ENCODE results near the gene UGT1A9. TPM values are rescaled to one million over a fixed set of nuclear protein-coding genes. Genes with fewer than 3 reads are reported as not detected.
"Not testable (repeated sequence)": the region's sequence is repeated elsewhere in the genome, so short reads cannot be mapped to it uniquely, and the experiment has no call there.

Gene UGT1A9
- not detected for total RNA-seq
- long read RNA-seq, result 0 reads

DNA sequence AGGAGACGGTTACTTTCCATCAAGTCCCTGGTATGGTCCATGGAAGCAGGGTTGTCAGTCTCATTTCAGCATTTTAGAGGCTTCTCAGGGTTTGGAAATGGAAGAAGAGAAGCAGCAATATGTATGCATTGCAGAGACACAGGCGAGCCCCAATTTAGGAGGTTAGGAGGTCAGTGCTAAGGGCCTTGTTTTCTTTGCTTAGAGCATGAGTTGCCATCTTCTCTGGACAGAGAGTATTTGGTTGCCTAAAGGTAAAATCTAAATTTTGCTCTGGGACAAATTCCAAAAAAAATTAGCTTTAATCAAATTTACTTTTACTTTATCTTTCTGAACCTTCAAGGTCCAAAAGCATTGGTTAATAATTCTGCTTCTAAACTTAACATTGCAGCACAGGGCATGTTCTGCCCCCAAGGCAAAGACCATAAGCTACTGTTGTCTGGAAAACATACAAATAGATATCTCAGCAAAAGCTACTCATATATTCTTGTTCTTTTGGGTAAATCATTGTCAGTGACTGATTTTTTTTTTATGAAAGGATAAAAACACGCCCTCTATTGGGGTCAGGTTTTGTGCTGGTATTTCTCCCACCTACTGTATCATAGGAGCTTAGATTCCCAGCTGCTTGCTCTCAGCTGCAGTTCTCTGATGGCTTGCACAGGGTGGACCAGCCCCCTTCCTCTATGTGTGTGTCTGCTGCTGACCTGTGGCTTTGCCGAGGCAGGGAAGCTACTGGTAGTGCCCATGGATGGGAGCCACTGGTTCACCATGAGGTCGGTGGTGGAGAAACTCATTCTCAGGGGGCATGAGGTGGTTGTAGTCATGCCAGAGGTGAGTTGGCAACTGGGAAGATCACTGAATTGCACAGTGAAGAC is at the start of gene UGT1A9:
Gene UGT1A9 (plus strand): TSS at position 609 of the 872 bp plus-strand sequence. CDS start 37 bp downstream, at position 646.
- intact Hi-C loops (cut with micrococcal nuclease), result no loop called here
- DNase-seq (no peak), ATAC-seq (no peak)

DNA sequence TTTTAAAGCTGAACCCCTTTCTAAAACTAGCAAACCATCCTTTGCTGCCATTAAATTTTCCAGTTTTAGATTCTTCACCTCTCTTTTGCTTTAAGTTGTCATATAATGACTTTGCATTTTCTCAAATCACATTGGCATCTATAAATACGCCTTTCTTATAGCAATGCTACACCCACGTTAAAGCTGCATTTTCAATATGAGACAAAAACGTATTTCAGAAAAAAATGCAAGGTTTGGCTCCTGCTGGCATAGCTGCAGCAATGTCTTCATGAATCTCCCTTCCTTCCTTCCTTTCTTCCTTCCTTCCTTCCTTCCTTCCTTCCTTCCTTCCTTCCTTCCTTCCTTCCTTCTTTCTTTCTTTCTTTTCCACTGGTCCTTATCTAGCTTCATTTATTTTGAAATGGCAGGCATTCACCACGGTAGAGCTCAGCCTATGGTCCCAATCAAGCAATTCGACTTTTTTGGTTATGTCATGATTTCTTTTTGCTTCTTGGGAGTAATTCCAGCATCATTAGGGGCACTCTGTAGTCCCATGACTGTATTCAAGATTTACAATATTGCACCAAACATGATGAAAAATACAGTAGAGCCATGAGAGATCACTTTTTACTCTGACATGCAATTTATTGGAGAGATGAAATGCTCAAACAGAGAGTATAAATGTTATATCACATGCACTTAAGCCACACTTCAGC is 44.2 kb upstream of the UGT1A9 start:
- ATAC-seq (no peak), DNase-seq (no peak)
- intact Hi-C loops (cut with micrococcal nuclease), result no loop called here

DNA sequence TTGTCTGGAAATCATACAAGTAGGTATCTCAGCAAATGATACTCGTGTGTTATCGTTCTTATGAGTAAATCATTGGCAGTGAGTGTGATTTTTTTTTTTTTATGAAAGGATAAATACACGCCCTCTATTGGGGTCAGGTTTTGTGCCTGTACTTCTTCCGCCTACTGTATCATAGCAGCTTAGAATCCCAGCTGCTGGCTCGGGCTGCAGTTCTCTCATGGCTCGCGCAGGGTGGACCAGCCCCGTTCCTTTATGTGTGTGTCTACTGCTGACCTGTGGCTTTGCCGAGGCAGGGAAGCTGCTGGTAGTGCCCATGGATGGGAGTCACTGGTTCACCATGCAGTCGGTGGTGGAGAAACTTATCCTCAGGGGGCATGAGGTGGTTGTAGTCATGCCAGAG is 35.4 kb upstream of the UGT1A9 start, which contains the start of gene UGT1A10:
Gene UGT1A10 (plus strand): TSS at position 143 of the 400 bp plus-strand sequence. CDS start 75 bp downstream, at position 218.
- intact Hi-C loops (cut with micrococcal nuclease); ATAC-seq; DNase-seq: not testable (repeated sequence)

DNA sequence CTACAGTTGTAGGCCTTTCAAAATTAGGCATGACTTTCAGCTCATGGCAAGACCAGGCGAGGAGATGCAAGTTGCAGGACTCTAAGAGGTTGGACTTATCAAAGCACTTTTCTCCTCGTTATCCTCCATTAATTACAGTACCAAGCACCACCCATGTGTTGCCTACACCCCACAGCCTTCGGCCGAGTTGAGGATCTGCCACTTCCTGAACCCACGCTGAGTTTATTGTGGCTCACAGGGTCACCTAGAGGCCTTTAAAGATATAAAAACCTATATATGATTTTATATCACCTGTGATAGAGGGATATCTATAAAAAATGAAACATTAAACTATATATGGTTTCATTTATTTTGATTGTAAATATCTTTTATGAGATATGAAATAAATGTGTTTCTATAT is 32.9 kb upstream of the UGT1A9 start:
- intact Hi-C loops (cut with micrococcal nuclease), result no loop called here
- ATAC-seq (no peak), DNase-seq (no peak)

DNA sequence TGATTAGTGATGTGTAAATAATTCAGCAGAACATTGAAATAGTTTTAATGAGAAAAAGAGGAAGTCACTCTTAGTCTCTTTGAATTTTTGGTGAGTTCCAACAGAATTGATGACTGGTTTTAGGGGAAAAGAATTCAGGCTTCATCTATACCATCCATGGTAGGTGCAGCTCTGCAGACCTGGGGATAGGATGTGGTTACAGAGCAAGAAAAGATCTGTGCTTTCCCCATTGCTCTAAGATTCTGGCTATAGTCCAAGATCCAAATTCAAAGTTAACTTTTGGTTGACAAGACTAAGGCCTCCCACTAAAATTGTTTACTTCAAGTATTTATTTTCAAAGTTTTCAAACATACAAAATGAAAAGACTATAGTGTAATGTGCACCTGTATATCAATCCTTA is 31.8 kb upstream of the UGT1A9 start:
- intact Hi-C loops (cut with micrococcal nuclease), result no loop called here
- ATAC-seq (no peak), DNase-seq (no peak)

DNA sequence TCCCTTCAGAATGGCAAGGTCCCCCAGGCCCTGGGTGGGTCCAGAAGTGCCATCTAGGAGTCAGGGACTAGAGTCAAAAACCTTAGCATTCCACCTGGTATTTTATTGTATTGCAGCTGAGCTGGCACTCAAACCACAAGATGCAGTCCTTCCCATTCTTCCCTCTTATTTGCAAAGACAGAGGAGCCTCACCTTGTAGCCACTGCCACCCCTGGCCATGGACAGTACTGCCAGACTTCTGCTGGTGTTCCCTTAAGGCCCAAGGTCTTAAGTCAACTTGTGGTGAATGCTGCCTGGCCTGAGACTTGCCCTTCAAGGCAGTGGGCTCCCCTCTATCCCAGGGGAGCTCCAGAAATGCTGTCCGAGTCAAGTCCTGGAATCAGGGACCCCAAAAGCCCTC is 28.6 kb upstream of the UGT1A9 start:
- no peak for ATAC-seq
- DNase-seq, result no peak
- intact Hi-C loops (cut with micrococcal nuclease), result no loop called here

DNA sequence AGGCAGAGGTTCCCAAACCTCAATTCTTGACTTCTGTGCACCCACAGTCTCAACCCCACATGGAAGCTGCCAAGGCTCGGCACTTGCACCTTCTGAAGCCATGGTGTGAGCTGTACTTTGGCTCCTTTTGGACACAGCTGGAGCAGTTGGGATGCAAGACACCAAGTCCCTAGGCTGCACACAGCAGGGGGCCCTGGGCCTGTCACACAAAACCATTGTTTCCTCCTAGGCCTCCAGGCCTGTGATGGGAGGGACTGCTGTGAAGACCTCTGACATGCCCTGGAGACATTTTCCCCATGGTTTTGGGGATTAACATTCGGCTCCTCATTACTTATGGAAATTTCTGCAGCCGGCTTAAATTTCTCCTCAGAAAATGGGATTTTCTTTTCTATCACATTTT is 25.7 kb upstream of the UGT1A9 start:
- DNase-seq; intact Hi-C loops (cut with micrococcal nuclease): not testable (repeated sequence)

DNA sequence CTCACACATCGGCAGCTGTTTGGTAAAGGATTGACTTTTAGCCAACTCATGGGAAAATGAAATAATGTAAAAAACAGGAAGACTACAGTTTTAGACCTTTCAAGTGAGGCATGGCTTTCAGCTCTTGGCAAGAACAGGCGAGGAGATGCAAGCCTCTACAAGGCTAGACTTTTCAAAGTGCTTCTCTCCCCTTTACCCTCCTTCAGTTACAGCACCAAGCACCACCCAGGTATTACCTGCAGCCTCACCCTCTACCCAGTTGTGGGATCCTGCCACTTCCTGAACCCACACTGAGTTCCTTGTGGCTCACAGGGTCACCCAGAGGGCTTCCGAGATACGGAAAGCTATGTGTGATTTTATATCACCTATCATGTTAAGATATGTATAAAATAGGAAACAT is 20.7 kb upstream of the UGT1A9 start:
- DNase-seq, result no peak
- intact Hi-C loops (cut with micrococcal nuclease), result no loop called here
- no peak for ATAC-seq

More for the DNA sequence above, 25.7 kb upstream of the UGT1A9 start:
- not testable (repeated sequence) for ATAC-seq

DNA sequence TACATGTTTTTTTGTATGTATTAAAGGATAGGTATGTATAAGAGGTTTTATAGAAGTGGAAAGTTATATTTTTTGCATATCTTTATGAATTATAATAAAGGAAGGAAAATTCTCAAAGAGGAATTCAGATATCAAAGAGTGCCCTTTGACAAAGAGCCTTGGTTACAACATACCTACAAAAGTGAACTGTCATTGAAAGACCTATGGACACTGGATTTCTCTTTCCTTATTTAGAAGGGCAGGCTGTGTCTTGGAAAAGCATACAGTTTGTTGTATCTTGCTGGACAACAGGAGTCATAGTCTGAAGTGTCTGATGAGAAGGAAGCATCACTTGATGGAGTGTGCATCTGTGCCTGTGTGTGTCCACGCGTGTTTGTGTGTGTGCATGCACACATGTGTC is 20.3 kb upstream of the UGT1A9 start:
- ATAC-seq (no peak), DNase-seq (no peak)
- intact Hi-C loops (cut with micrococcal nuclease), result no loop called here

DNA sequence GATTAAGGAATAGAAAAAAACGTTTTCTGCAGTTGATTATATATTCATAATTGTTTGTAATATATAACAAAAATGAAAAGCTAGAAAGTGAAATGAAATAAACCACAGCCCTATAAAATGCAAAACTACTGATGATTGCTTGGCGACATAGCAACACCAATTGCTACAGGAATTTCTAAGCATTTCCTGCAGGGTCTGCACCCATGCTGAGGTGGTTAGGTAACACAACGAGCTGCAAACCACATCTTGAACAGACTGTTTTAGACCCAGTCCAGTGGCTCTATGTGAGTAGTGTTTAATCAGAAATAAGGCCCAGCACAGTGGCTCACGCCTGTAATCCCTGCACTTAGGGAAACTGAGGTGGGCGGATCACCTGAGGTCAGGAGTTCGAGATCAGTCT is 17.2 kb upstream of the UGT1A9 start:
- ATAC-seq (no peak), DNase-seq (no peak)
- intact Hi-C loops (cut with micrococcal nuclease), result no loop called here

DNA sequence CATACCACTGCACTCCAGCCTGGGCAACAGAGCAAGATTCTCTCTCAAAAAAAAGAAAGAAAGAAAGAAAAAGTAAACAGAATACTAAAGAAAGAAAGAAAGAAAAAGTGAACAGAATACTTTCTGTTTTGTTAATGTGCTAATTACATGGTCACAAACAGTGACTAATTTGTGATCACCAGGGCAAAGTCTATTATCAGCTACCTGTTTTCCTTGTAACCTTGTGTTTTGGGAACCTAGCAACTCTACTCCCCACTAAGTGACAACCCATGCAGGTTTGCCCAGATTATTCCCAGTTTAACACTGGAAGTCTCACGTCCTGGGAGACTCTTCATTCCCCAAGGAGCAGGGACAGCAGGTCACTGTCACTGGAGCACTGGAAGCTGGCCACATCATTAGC is 16.7 kb upstream of the UGT1A9 start:
- no peak for ATAC-seq
- intact Hi-C loops (cut with micrococcal nuclease), result no loop called here
- no peak for DNase-seq

DNA sequence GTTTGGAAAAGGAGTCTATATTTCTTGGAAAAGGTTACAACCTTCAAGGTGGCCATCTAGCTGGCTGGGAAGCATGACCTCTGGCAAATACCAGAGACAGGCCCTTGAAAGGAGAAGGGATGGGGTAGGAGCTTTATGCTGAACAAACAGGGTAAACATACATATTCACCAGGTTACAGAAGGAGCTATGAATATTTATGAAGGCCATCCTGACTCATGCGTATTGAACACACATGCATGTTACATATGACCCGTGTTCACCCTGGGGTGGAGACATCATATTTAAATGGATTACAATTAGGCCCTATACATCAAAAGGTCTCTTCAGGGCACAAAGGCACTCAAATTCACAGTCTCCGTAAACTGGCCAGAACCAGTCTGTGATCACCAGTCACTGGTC is 15.8 kb upstream of the UGT1A9 start:
- intact Hi-C loops (cut with micrococcal nuclease); ATAC-seq; DNase-seq: not testable (repeated sequence)

DNA sequence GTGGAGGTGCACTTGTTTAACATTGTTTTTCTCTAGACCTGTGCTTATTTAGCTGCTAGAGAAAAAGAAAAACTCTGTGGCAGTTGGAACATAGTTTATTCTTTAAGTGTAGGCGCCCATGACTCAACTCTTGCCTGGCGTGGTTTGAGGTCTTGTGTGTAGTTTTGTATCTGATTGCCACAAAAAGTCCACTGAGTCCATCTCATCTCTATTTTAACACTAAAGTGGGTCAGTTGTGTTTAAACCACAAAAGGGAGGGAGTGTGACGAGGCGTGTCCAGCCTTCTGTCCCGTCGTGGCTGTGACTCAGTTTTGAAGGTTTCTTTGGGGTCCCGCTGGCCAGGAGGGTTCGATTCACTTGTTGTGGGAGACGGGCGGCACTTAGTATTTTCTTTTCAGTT is 15.3 kb upstream of the UGT1A9 start:
- intact Hi-C loops (cut with micrococcal nuclease), result no loop called here
- no peak for DNase-seq
- ATAC-seq, result no peak

DNA sequence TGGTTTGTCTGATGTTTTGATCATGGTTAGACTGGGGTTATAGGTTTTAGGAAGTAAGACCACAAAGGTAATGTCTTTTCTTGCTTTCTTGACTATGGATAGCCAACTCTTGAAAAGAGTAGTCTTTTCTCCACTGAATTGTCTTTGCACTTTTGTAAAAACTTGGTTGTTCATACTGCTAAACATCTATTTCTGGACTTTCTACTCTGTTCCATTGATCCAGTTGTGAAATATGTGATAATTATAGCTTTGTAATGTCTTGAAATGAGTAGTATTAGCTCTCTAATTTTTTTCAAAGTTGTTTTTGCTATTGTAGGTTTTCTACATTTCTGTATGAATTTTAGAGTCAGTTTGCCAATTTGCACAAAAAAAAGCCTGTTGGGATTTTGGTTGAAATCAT is 13.1 kb upstream of the UGT1A9 start:
- ATAC-seq (no peak), DNase-seq (no peak)
- intact Hi-C loops (cut with micrococcal nuclease), result no loop called here

DNA sequence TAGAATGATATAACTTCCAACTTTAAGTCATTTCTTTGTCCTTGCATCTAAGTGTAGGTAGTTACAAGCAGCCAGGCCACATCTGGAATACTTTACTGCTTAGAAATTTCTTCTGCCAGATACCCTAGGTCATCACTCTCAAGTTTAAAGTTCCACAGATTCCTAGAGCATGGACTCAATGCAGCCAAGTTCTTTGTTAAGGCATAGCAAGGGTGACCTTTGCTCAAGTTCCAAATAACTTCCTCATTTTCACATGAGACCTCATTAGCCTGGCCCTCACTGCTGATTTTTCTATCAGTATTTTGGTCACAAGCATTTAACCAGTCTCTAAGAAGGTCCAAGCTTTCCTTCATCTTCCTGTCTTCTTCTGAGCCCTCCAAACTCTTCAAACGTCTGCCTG is 7.8 kb upstream of the UGT1A9 start:
- DNase-seq (no peak), ATAC-seq (no peak)
- intact Hi-C loops (cut with micrococcal nuclease), result no loop called here

DNA sequence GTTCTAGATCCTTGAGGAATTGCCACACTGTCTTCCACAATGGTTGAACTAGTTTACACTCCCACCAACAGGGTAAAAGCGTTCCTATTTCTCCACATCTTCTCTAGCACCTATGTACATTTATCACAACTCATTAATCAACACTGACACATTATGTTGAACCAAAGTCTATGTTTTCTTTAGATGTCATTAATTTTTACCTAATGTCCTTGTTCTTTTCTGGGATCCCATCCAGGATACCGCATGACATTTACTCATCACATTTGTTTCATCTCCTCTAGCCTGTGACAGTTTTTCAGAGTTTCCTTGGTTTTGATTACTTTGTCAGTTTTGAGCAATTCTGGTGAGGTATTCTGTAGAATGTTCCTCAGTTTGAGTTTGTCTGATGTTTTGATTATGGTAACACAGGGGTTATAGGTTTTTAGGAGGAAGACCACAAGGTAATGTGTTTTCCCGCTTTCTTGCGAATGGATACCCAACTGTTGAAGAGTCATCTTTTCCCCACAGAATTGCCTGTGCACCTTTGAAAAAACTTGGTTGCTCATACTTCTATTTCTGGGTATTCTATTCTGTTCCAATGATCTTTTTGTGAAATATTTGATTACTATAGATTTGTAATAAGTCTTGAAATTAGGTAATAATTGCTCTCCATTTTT is 3.0 kb upstream of the UGT1A9 start:
- intact Hi-C loops (cut with micrococcal nuclease), result no loop called here
- no peak for DNase-seq
- ATAC-seq, result no peak

DNA sequence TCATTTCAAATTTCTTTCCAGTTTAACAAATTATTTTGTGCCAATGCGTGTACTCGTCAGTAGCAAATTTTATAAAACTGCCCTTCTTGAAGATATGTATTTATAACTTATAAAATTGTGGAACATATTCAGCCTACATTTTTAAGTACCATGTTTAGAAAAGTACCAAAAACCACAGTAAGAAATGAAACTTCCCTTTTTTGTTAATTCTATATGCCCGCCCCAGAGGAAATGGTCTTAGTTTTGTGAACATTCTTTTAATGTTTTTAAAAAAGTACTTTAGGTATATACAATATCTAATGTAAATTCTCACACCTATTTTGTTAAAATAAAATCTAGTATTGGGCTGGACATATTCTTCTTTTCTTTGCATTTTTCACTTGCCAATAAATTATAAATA is 1.2 kb downstream of the UGT1A9 start:
- intact Hi-C loops (cut with micrococcal nuclease), result no loop called here
- no peak for DNase-seq
- no peak for ATAC-seq

DNA sequence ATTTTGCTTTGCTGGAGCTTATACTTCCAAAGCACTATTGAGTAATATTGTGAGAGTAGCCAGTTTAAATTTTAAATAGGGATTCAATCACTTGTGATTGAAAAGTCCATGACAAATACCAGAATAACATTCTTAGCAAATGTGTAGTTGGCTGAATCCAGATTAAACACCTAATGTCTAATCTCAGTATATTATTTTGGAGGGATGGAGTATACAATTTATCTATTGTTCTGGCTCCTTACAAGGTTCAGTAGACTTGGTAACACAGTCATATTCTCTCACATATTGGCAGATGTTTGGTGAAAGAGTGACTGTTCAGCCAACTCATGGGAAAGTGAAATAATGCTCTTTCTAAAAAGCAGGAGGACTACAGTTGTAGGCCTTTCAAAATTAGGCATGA is 2.2 kb downstream of the UGT1A9 start:
- DNase-seq (no peak), ATAC-seq (no peak)
- intact Hi-C loops (cut with micrococcal nuclease), result no loop called here

DNA sequence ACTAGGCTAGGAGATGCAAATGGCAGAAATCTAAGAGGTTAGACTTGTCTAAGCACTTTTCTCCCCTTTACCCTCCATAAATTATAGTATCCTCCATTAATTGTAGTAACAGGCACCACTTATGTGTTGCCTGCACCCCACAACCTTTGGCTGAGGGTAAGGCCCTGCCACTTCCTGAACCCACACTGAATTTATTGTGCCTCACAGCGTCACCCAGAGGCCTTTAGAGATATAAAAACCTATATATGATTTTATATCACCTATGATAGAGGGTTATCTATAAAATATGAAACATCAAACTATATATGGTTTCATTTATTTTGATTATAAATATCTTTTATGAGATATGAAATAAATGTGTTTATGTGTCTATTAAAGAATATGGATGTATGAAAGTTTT is 2.6 kb downstream of the UGT1A9 start:
- DNase-seq (no peak), ATAC-seq (no peak)
- intact Hi-C loops (cut with micrococcal nuclease), result no loop called here

DNA sequence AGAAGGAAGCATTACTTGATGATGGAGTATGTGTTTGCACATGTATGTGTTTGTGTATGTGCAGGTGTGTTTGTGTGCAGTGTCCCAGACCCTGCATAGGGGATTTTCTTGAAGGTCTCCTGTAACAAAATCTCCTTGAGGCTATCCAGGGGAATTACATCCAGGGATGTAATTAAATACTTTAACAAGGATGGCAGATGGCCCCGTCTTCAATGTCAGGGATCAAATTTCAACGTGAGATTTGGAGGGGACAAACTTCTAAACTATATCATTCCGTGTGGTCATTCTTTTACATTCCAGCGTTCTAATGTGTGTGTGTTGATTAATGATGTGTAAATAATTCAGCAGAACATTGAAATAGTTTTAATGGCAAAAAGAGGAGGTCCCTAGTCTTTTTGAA is 3.3 kb downstream of the UGT1A9 start:
- DNase-seq (no peak), ATAC-seq (no peak)
- intact Hi-C loops (cut with micrococcal nuclease), result no loop called here

Measured in left ventricle myocardium superior (tissue), 1 donor.